K562 (cell line): ENCODE results near the gene POLR2M. TPM values are rescaled to one million over a fixed set of nuclear protein-coding genes. Genes with fewer than 3 reads are reported as not detected.

Experiments
- ATAC-seq: fragments of 200-7000 bp; cut with Tn5 transposase; 3 replicates; pipeline ENCODE4 v1.9.1; 2020; ENCODE audit warnings: moderate library complexity
- BruUV-seq: library from RNA; stranded (reverse); fragments of 400-500 nt; replicated peaks from 2 replicates; lab custom pipeline; 2021; lab: Mats Ljungman, UMichigan
- CTCF ChIA-PET: fragments of 300-600 bp; formaldehyde crosslinking; extraction: SDS; loops from one replicate; lab custom pipeline; 2021; ENCODE audit warnings: low intra/inter-chr PET ratio; lab: Yijun Ruan, JAX
- POLR2A ChIA-PET: fragments of 300-600, 350-650 bp; sonication (Branson Sonifier 250); formaldehyde crosslinking; extraction: SDS; loops from one replicate; lab custom pipeline; 2021; ENCODE audit warnings: antibody characterized with exemption, inconsistent platforms; lab: Yijun Ruan, JAX
- DNase-seq, 4 experiments: peaks; one replicate each; pipeline versions ENCODE4 v3.0.0 to v3.0.0-alpha.2; 2011 to 2018; ENCODE audit warnings: low spot score in 3 of 4, mixed read lengths in 3 of 4; ENCODE audit errors: extremely low read depth in 1 of 4
- FAIRE-seq: peaks from 2 replicates; lab custom pipeline; 2011; peaks lifted over from hg19 to GRCh38; lab: Jason Lieb, UNC
- H2AFZ ChIP-seq: 2 replicates; pipeline ENCODE4 v1.6.0; 2011; ENCODE audit warnings: low read depth, low read length, control low read depth, inconsistent platforms
- H3K27ac ChIP-seq: fragments of 200-600 bp; 3 replicates; pipeline ENCODE4 v1.8.0; 2011; ENCODE audit warnings: low read depth, mild to moderate bottlenecking, control low read depth, inconsistent platforms, low read length, moderate library complexity, mixed read lengths; ENCODE audit errors: extremely low read depth
- H3K27me3 ChIP-seq, 2 experiments: fragments of 300-600 bp in 1 of 2; 2 replicates in 1 of 2; 3 replicates in 1 of 2; pipeline versions ENCODE4 v1.6.0 to v1.8.0; 2011; ENCODE audit warnings: inconsistent platforms in 2 of 2, low read length in 2 of 2, mild to moderate bottlenecking in 1 of 2, mixed read lengths in 1 of 2, moderate library complexity in 1 of 2; ENCODE audit not compliant: control insufficient read depth in 2 of 2, insufficient read depth in 2 of 2
- H3K36me3 ChIP-seq: fragments of 300-600 bp; 3 replicates; pipeline ENCODE4 v1.8.0; 2011; ENCODE audit warnings: mild to moderate bottlenecking, low read length, inconsistent platforms; ENCODE audit not compliant: control insufficient read depth, insufficient read depth
- H3K4me1 ChIP-seq, 2 experiments: fragments of 200-600 bp in 1 of 2; replicated peaks in 1 of 2; 2 replicates in 1 of 2; 3 replicates in 1 of 2; pipeline versions ENCODE4 v1.5.1 to v1.8.0; 2011; ENCODE audit warnings: inconsistent platforms in 2 of 2, low read length in 2 of 2, mild to moderate bottlenecking in 1 of 2, mixed read lengths in 1 of 2, moderate library complexity in 1 of 2; ENCODE audit not compliant: control insufficient read depth in 2 of 2, insufficient read depth in 2 of 2
- H3K4me2 ChIP-seq: 2 replicates; pipeline ENCODE4 v1.6.1; 2011; ENCODE audit warnings: low read length, control low read depth, inconsistent platforms, mixed read lengths; ENCODE audit not compliant: insufficient read depth
- H3K4me3 ChIP-seq: fragments of 200-600 bp; sonication (generic), shearing (Covaris generic); 2 replicates; pipeline ENCODE4 v1.5.1; 2016; ENCODE audit warnings: control low read depth, inconsistent platforms
- H3K79me2 ChIP-seq: fragments of 200-600 bp; 3 replicates; pipeline ENCODE4 v1.8.0; 2011; ENCODE audit warnings: low read length, inconsistent platforms; ENCODE audit not compliant: control insufficient read depth, insufficient read depth
- H3K9ac ChIP-seq, 2 experiments: 2 replicates each; pipeline versions ENCODE4 v1.6.0 to v1.6.1; 2011; ENCODE audit warnings: low read depth in 2 of 2, low read length in 2 of 2, control low read depth in 1 of 2, inconsistent platforms in 1 of 2, mild to moderate bottlenecking in 1 of 2, mixed read lengths in 1 of 2; ENCODE audit not compliant: insufficient read depth in 1 of 2
- H3K9me1 ChIP-seq: one replicate; pipeline ENCODE4 v1.6.0; 2011; ENCODE audit warnings: inconsistent platforms, mild to moderate bottlenecking, low read length, moderate library complexity; ENCODE audit not compliant: control insufficient read depth, insufficient read depth
- H3K9me3 ChIP-seq: replicated peaks from 2 replicates; pipeline ENCODE4 v1.5.1; 2011; ENCODE audit warnings: low read depth, low read length, inconsistent platforms; ENCODE audit not compliant: control insufficient read depth, insufficient read depth
- H4K20me1 ChIP-seq: replicated peaks from 2 replicates; pipeline ENCODE4 v1.6.1; 2011; ENCODE audit warnings: low read length, inconsistent platforms, mixed read lengths; ENCODE audit not compliant: control insufficient read depth, insufficient read depth
- CBX8 ChIP-seq: fragments of 200-600 bp; sonication (generic); IDR thresholded peaks from 2 replicates; pipeline ENCODE4 v1.6.1; 2012; ENCODE audit warnings: borderline replicate concordance, mixed run types, low read depth, mild to moderate bottlenecking, moderate library complexity, mixed read lengths, low read length, control low read depth, inconsistent platforms; ENCODE audit not compliant: poor library complexity, severe bottlenecking; ENCODE audit errors: extremely low read depth
- KDM5B ChIP-seq: fragments of 200-600 bp; sonication (generic); IDR thresholded peaks from 2 replicates; pipeline ENCODE4 v1.6.1; 2012; ENCODE audit warnings: low read depth, mild to moderate bottlenecking, moderate library complexity, low read length, control low read depth, inconsistent platforms; ENCODE audit not compliant: insufficient replicate concordance
- SLC30A9 ChIP-seq: fragments of 250-450 bp; sonication (Bioruptor Pico); IDR thresholded peaks from 2 replicates; pipeline ENCODE4 v1.8.0; 2022; ENCODE audit warnings: mild to moderate bottlenecking, moderate library complexity
- SMAD3 ChIP-seq: fragments of 450-650 bp; formaldehyde crosslinking; conservative IDR thresholded peaks from 2 replicates; pipeline ENCODE4 v1.4.0; 2020; ENCODE audit warnings: mild to moderate bottlenecking
- ZNF263 ChIP-seq: sonication (generic); formaldehyde crosslinking; IDR thresholded peaks from 2 replicates; pipeline ENCODE4 v1.8.0; 2022; ENCODE audit warnings: mild to moderate bottlenecking, missing genetic modification reagents, borderline replicate concordance
- ZNF695 ChIP-seq: fragments of 450-650 bp; formaldehyde crosslinking; IDR thresholded peaks from 2 replicates; pipeline ENCODE4 v1.4.0; 2020; ENCODE audit warnings: mild to moderate bottlenecking, moderate library complexity
- WGBS: fragments of 100-300 bp; shearing (Covaris generic); methylation state at CpG from one replicate; pipeline ENCODE4 v1.1.6; 2016; ENCODE audit warnings: low coverage, mixed read lengths; ENCODE audit not compliant: insufficient coverage; ENCODE audit errors: missing lambda C conversion rate; 5-methylcytosine and 5-hydroxymethylcytosine counted together
- in situ Hi-C: fragments of 300-500 bp; cut with MboI; formaldehyde crosslinking; loops from 4 replicates; pipeline ENCODE4 v1.15.0; 2018; ENCODE audit warnings: inconsistent platforms, mixed read lengths
- intact Hi-C: fragments of 100-400 bp; cut with micrococcal nuclease; formaldehyde crosslinking; loops from 2 replicates; pipeline ENCODE4 v1.14.2; 2022
- polyA plus RNA-seq, 8 experiments: library from polyadenylated mRNA; depleted of rRNA in 4 of 8; stranded (reverse) in 5 of 8; unstranded in 3 of 8; fragments of >200 nt; fragmentation: Nextera tagmentation in 2 of 8; fragmentation: Illumina TruSeq in 1 of 8; extraction: Ambion mirVana in 2 of 8; extraction: Trizol in 1 of 8; gene quantifications; 2 replicates each; pipeline versions ENCODE4 v1.2.1 to v1.2.3, GENCODE V29; 2011 to 2014; ENCODE audit warnings: inconsistent platforms in 1 of 8, missing spikeins in 1 of 8
- total RNA-seq, 7 experiments: library from RNA; depleted of rRNA in 6 of 7; stranded (reverse); fragments of >200 nt in 6 of 7; fragmentation: Illumina TruSeq in 2 of 7; extraction: Trizol in 2 of 7; gene quantifications; 2 replicates each; pipeline versions ENCODE4 v1.2.1 to v1.2.3, GENCODE V29; 2011 to 2021; ENCODE audit warnings: low replicate concordance in 1 of 7
- TF ChIP-seq, protein P1 (sequence below): fragments of 450-650 bp; formaldehyde crosslinking; IDR thresholded peaks from 2 replicates; pipeline ENCODE4 v1.4.0; 2022; ENCODE audit warnings: mild to moderate bottlenecking, moderate library complexity
- TF ChIP-seq, protein P2 (sequence below): sonication (generic); formaldehyde crosslinking; IDR thresholded peaks from 2 replicates; pipeline ENCODE4 v1.9.0; 2022; ENCODE audit warnings: mild to moderate bottlenecking, missing genetic modification reagents
- TF ChIP-seq, protein P3 (sequence below): fragments of 450-650 bp; formaldehyde crosslinking; conservative IDR thresholded peaks from 2 replicates; pipeline ENCODE4 v1.4.0; 2022; ENCODE audit warnings: mild to moderate bottlenecking, missing genetic modification characterization

Gene POLR2M
- total and polyA plus RNA-seq, 9 of the 15 experiments (the other 6 are each of a cell fraction or from before 2014, with no cell fraction given) = 9.2 to 1,050 (median 43.0) TPM

DNA sequence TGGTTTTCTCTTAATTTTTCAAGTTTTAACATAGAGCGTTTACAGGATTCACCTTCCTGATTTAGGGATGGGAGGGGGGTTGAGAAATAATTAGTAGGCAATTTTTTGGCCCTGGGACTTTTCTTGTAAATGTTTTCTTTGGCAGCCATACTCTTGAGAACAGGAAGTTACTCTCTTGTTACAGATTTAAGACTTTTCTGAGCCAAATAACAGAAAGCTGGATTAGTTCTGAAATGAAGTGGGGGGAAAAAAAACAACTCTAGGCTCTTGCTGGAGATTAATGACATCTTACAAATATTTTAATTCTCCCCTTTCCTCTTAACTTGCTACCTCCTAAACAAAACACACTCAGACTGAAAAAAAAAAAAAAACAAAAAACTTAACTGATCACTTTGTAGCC, 13.8 kb upstream of the POLR2M start:
- no peak overlapping the region for H3K9ac ChIP-seq
- no peaks in the 10 kb centered on the region for H3K9me1 ChIP-seq
- H3K4me2 ChIP-seq = no peak overlapping the region
- no peak overlapping the region for H3K4me3 ChIP-seq
- intact Hi-C loops (no loop called here), in situ Hi-C loops (no loop called here)
- no peak overlapping the region for H2AFZ ChIP-seq
- ChIA-PET POLR2A (no interaction called here), CTCF (no interaction called here)
- no peaks in the 10 kb centered on the region for H3K36me3 ChIP-seq
- H4K20me1 ChIP-seq = no peaks in the 10 kb centered on the region
- peaks cover 3 to 14% of the 10 kb centered on the region in 2 experiments; a peak in 4 of 5 replicates for H3K27me3 ChIP-seq
- H3K27ac ChIP-seq = no peak overlapping the region
- no peaks in the 10 kb centered on the region for H3K9me3 ChIP-seq
- H3K79me2 ChIP-seq = no peaks in the 10 kb centered on the region
- WGBS = 0% methylated on average over 1 of the region's 1 CpG
- TF ChIP-seq ZNF263 (CRISPR knock-in tag) (no peak), CBX8 (no peak), ZNF695 (no peak), SLC30A9 (no peak)
- no peak for FAIRE-seq
- no peak for DNase-seq
- no TSS peak for BruUV-seq
- H3K4me1 ChIP-seq = no peaks in the 10 kb centered on the region
- no peak for ATAC-seq

DNA sequence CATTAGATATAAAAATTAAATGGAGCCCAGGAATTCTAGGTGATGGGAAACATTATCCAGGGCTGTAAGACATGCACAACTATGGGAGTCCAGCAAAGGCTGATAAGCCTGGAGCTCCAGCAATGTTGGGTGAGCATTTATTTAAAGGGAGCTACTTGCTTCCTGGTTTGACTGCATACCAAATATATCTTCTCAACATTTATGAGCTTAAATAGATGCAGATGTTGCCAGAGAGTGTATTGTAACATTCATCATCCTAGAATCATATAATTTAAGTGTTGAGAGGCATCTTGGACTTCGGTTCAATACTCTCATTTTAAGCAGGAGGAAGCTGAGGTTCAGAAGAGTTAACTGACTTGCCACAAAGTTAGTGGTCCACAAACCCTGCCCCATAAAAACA, 12.2 kb upstream of the POLR2M start:
- TF ChIP-seq, protein P1, sequence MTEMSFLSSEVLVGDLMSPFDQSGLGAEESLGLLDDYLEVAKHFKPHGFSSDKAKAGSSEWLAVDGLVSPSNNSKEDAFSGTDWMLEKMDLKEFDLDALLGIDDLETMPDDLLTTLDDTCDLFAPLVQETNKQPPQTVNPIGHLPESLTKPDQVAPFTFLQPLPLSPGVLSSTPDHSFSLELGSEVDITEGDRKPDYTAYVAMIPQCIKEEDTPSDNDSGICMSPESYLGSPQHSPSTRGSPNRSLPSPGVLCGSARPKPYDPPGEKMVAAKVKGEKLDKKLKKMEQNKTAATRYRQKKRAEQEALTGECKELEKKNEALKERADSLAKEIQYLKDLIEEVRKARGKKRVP (CRISPR knock-in tag) = no peak
- no peak for TF ChIP-seq KDM5B
- TF ChIP-seq, protein P2, sequence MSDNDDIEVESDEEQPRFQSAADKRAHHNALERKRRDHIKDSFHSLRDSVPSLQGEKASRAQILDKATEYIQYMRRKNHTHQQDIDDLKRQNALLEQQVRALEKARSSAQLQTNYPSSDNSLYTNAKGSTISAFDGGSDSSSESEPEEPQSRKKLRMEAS (CRISPR knock-in tag) = no peak
- no peak for TF ChIP-seq SMAD3 (CRISPR knock-in tag)
- TF ChIP-seq, protein P3, sequence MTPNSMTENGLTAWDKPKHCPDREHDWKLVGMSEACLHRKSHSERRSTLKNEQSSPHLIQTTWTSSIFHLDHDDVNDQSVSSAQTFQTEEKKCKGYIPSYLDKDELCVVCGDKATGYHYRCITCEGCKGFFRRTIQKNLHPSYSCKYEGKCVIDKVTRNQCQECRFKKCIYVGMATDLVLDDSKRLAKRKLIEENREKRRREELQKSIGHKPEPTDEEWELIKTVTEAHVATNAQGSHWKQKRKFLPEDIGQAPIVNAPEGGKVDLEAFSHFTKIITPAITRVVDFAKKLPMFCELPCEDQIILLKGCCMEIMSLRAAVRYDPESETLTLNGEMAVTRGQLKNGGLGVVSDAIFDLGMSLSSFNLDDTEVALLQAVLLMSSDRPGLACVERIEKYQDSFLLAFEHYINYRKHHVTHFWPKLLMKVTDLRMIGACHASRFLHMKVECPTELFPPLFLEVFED (CRISPR knock-in tag) = no peak
- in situ Hi-C loops (no loop called here), intact Hi-C loops (no loop called here)
- BruUV-seq = no TSS peak
- no peaks in the 10 kb centered on the region for H3K36me3 ChIP-seq
- POLR2A ChIA-PET = no interaction called here
- H3K4me2 ChIP-seq = no peak overlapping the region
- 0% methylated on average over 1 of the region's 1 CpG for WGBS
- ATAC-seq (no peak), FAIRE-seq (no peak), DNase-seq (no peak)
- H3K27ac ChIP-seq = no peak overlapping the region
- no peaks in the 10 kb centered on the region for H3K79me2 ChIP-seq
- H3K9ac ChIP-seq = no peak overlapping the region
- H3K4me1 ChIP-seq = no peaks in the 10 kb centered on the region
- H2AFZ ChIP-seq = no peak overlapping the region
- no peaks in the 10 kb centered on the region for H4K20me1 ChIP-seq
- H3K4me3 ChIP-seq = no peak overlapping the region
- H3K9me1 ChIP-seq = no peaks in the 10 kb centered on the region
- CTCF ChIA-PET = no interaction called here
- peaks cover 8 to 14% of the 10 kb centered on the region in 2 experiments for H3K27me3 ChIP-seq
- no peaks in the 10 kb centered on the region for H3K9me3 ChIP-seq
